Subcutaneous adipose tissue (tissue), 4 donors: ENCODE data around the gene KCTD1. TPM values are rescaled to one million over a fixed set of nuclear protein-coding genes. Genes with fewer than 3 reads are reported as not detected.

Experiments used
- total RNA-seq, 4 donors: library from RNA; depleted of rRNA; stranded (reverse); fragments of >200 nt; gene quantifications; one replicate each; pipeline ENCODE4 v1.1.0, GENCODE V29; 2016
- TF ChIP-seq, protein P1 (sequence below): fragments of 450-650 bp; IDR thresholded peaks from one replicate; pipeline ENCODE4 v1.5.1; 2016; ENCODE audit warnings: low read depth, mild to moderate bottlenecking, control low read depth, antibody characterized with exemption, moderate library complexity

KCTD1 gene
- total RNA-seq, 4 donors from 2014 or later = 5.9 to 15.8 (median 8.5) TPM

DNA sequence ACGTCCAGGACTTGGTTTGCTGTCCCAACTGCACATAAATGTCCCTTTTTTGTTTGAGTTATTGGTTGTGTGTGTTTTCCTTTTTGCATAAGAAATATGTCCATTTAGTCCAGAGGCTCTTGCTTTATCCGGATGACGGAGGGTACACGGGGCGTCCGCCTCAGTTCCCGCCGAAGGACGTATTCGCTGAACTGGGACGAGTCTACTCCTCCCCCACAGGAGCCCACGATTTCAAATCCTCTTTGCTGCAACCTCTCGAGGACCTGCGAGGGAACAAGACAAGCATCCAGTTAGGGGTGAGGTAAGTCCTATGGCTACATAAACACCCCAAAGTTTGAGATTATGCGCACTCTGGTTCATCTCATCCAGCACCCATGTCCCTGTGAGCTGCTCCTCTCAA is 92.7 kb downstream of the KCTD1 start:
- TF ChIP-seq, protein P1, sequence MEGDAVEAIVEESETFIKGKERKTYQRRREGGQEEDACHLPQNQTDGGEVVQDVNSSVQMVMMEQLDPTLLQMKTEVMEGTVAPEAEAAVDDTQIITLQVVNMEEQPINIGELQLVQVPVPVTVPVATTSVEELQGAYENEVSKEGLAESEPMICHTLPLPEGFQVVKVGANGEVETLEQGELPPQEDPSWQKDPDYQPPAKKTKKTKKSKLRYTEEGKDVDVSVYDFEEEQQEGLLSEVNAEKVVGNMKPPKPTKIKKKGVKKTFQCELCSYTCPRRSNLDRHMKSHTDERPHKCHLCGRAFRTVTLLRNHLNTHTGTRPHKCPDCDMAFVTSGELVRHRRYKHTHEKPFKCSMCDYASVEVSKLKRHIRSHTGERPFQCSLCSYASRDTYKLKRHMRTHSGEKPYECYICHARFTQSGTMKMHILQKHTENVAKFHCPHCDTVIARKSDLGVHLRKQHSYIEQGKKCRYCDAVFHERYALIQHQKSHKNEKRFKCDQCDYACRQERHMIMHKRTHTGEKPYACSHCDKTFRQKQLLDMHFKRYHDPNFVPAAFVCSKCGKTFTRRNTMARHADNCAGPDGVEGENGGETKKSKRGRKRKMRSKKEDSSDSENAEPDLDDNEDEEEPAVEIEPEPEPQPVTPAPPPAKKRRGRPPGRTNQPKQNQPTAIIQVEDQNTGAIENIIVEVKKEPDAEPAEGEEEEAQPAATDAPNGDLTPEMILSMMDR = no peak

DNA sequence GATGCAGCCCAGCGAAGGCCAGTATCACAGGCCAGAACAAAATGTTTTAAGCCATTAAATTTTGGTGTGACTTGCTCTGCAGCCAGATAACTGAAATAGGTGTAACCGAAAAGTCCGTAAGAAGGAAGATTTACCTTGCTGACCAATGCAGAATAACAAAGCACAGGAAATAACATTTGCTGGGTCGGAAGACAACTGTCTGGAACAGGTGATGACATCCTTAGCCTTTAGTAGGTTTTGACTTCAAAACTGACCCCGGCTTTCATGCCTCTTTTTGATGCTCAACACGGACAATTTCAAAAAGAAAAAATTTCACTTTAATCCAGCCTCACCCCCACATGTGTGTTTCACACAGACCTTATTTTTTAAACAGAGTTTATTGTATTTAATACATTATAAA is 93.7 kb downstream of the KCTD1 start:
- TF ChIP-seq, protein P1 = no peak

GRCh38 chr18:26454192-26454591 is 94.2 kb downstream of the KCTD1 start:
- TF ChIP-seq, protein P1 = no peak

DNA sequence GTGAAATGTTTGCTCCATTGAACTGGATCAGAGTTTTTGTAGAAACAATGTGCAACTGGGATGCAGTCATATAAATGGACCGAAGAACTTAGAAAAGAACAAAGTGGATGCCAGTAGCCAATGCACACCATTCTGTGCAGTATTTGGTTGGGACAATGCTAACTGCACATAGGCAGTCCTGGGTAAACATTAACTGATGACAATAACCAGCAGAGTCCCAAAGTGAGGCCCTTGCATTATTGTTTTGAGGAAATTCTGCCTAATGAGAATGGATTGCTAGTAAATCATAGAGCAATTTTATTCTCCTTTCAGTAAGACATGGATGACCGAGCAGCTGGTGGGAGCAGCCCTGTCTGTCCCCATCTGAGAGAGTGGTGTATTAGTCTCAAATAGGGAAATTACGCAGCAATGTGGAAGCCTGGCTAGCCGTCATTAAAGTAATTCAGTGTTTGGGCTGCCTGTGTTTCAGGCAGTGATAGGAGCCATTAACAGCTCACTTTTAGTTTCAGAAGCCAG is 94.9 kb downstream of the KCTD1 start:
- TF ChIP-seq, protein P1 = no peak

- TF ChIP-seq, protein P1 = no peak
These were observed 97.2 kb downstream of the KCTD1 start for GRCh38 chr18:26450989-26451682.

DNA sequence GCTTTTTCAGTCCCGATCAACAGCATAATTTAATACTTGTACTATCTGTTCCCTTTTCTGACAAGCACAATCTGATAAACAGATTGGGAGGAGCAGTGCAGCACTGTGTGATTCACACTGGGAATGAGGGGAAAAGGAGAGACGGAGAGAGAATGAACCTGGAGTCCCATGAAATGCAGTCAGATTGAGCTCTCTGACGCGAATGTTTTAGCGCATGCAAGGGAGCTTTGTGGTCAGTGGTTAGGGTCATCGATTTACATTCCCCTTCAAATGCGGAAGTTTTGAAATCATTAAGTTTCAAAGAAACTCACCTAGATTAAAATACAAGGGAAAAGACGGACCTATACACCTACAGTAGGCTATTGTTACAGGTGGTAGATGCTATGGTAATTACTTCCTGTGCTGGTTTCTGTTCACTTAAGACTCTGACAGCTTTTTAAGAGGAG is 99.6 kb downstream of the KCTD1 start:
- TF ChIP-seq, protein P1 = no peak

DNA sequence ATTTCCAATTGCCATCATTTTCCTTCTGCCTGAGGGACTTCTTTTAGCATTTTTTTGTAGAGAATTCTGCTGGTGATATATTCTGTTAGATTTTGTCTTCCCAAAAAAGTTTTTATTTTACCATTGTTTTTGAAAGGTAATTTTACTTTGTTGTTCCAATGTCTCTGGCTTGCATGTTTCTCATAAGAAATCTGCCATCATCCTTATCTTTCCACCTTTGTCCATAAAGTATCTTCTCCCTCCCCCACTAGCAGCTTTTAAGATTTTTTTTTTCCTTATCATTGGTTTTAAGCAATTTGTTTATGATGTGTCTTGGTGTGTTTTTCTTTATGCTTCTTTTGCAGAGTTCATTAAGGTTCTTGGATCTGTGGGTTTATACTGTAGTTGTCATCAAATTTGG is 104.5 kb downstream of the KCTD1 start:
- TF ChIP-seq, protein P1 = no peak
